K562 (cell line): ENCODE data around the gene TSPOAP1. TPM values are rescaled to one million over a fixed set of nuclear protein-coding genes. Genes with fewer than 3 reads are reported as not detected.

Experiments used
- HDAC8 ChIP-seq: fragments of 450-650 bp; IDR thresholded peaks from 2 replicates; pipeline ENCODE4 v1.6.1; 2016; ENCODE audit warnings: mild to moderate bottlenecking, missing genetic modification characterization, moderate library complexity, missing compliant biosample characterization
- JUNB ChIP-seq: fragments of 450-650 bp; formaldehyde crosslinking; conservative IDR thresholded peaks from 2 replicates; pipeline ENCODE4 v1.4.0; 2020; ENCODE audit warnings: mild to moderate bottlenecking
- L3MBTL2 ChIP-seq: fragments of 450-650 bp; IDR thresholded peaks from 2 replicates; pipeline ENCODE4 v1.6.1; 2016; ENCODE audit warnings: mild to moderate bottlenecking, moderate library complexity
- ZNF384 ChIP-seq: IDR thresholded peaks from 2 replicates; pipeline ENCODE4 v1.6.1; 2012; ENCODE audit warnings: low read depth, low read length, improper control_type of control experiment
- polyA plus RNA-seq, 8 experiments: library from polyadenylated mRNA; depleted of rRNA in 4 of 8; stranded (reverse) in 5 of 8; unstranded in 3 of 8; fragments of >200 nt; fragmentation: Nextera tagmentation in 2 of 8; fragmentation: Illumina TruSeq in 1 of 8; extraction: Ambion mirVana in 2 of 8; extraction: Trizol in 1 of 8; gene quantifications; 2 replicates each; pipeline versions ENCODE4 v1.2.1 to v1.2.3, GENCODE V29; 2011 to 2014; ENCODE audit warnings: inconsistent platforms in 1 of 8, missing spikeins in 1 of 8
- total RNA-seq, 7 experiments: library from RNA; depleted of rRNA in 6 of 7; stranded (reverse); fragments of >200 nt in 6 of 7; fragmentation: Illumina TruSeq in 2 of 7; extraction: Trizol in 2 of 7; gene quantifications; 2 replicates each; pipeline versions ENCODE4 v1.2.1 to v1.2.3, GENCODE V29; 2011 to 2021; ENCODE audit warnings: low replicate concordance in 1 of 7
- TF ChIP-seq, protein P1 (sequence below), 2 experiments: fragments of 450-650 bp in 1 of 2; sonication (generic) in 1 of 2; formaldehyde crosslinking in 1 of 2; IDR thresholded peaks; 2 replicates each; pipeline versions ENCODE4 v1.7.1 to v1.9.0; 2016 to 2022; ENCODE audit warnings: inconsistent platforms in 1 of 2, mild to moderate bottlenecking in 1 of 2, missing genetic modification reagents in 1 of 2
- TF ChIP-seq, protein P2 (sequence below): fragments of 250-450 bp; sonication (Bioruptor Pico); IDR thresholded peaks from 2 replicates; pipeline ENCODE4 v1.8.0; 2022; ENCODE audit warnings: inconsistent platforms
- TF ChIP-seq, protein P3 (sequence below): sonication (generic); formaldehyde crosslinking; IDR thresholded peaks from 2 replicates; pipeline ENCODE4 v1.8.1; 2022; ENCODE audit warnings: missing genetic modification reagents
- TF ChIP-seq, protein P4 (sequence below): sonication (generic); formaldehyde crosslinking; IDR thresholded peaks from 2 replicates; pipeline ENCODE4 v1.8.0; 2022; ENCODE audit warnings: missing genetic modification reagents, mild to moderate bottlenecking, borderline replicate concordance
- TF ChIP-seq, protein P5 (sequence below): IDR thresholded peaks from 3 replicates; pipeline ENCODE4 v1.6.1; 2011; ENCODE audit warnings: borderline replicate concordance, mild to moderate bottlenecking, moderate library complexity; ENCODE audit not compliant: insufficient read length; ENCODE audit errors: extremely low read depth

The TSPOAP1 gene
- total and polyA plus RNA-seq, 9 of the 15 experiments (the other 6 are each of a cell fraction or from before 2014, with no cell fraction given): 0.87 to 3.9 (median 1.8) TPM; not detected in 2

DNA sequence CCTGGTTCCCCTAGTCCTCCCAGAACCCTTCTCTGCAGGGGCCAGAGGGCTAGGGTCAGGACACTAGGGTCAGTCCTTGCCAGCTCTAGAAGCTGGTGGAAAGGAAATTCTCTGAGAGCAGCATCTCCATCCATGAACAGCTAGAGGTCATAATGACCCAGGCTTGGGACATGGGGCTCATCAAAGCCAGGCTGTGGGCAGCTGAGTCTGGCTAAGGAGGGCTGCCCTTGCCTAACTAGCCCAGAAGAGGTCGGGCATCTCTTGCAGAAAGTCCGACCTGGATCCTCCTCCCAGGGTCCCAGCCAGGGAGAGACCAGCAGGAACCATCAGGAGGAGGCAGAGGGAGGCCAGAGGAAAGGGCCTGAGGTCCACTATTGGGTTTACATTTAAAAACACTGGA is 52.2 kb downstream of the TSPOAP1 start (continued):
- TF ChIP-seq, protein P1, sequence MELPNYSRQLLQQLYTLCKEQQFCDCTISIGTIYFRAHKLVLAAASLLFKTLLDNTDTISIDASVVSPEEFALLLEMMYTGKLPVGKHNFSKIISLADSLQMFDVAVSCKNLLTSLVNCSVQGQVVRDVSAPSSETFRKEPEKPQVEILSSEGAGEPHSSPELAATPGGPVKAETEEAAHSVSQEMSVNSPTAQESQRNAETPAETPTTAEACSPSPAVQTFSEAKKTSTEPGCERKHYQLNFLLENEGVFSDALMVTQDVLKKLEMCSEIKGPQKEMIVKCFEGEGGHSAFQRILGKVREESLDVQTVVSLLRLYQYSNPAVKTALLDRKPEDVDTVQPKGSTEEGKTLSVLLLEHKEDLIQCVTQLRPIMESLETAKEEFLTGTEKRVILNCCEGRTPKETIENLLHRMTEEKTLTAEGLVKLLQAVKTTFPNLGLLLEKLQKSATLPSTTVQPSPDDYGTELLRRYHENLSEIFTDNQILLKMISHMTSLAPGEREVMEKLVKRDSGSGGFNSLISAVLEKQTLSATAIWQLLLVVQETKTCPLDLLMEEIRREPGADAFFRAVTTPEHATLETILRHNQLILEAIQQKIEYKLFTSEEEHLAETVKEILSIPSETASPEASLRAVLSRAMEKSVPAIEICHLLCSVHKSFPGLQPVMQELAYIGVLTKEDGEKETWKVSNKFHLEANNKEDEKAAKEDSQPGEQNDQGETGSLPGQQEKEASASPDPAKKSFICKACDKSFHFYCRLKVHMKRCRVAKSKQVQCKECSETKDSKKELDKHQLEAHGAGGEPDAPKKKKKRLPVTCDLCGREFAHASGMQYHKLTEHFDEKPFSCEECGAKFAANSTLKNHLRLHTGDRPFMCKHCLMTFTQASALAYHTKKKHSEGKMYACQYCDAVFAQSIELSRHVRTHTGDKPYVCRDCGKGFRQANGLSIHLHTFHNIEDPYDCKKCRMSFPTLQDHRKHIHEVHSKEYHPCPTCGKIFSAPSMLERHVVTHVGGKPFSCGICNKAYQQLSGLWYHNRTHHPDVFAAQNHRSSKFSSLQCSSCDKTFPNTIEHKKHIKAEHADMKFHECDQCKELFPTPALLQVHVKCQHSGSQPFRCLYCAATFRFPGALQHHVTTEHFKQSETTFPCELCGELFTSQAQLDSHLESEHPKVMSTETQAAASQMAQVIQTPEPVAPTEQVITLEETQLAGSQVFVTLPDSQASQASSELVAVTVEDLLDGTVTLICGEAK (IDR thresholded peaks at IDR 0.05): no peak
- TF ChIP-seq, protein P1 (CRISPR knock-in tag; IDR thresholded peaks at IDR 0.05): no peak
- TF ChIP-seq, protein P2, sequence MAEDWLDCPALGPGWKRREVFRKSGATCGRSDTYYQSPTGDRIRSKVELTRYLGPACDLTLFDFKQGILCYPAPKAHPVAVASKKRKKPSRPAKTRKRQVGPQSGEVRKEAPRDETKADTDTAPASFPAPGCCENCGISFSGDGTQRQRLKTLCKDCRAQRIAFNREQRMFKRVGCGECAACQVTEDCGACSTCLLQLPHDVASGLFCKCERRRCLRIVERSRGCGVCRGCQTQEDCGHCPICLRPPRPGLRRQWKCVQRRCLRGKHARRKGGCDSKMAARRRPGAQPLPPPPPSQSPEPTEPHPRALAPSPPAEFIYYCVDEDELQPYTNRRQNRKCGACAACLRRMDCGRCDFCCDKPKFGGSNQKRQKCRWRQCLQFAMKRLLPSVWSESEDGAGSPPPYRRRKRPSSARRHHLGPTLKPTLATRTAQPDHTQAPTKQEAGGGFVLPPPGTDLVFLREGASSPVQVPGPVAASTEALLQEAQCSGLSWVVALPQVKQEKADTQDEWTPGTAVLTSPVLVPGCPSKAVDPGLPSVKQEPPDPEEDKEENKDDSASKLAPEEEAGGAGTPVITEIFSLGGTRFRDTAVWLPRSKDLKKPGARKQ (CRISPR knock-in tag): no peak
- TF ChIP-seq JUNB: no peak
- TF ChIP-seq, protein P3, sequence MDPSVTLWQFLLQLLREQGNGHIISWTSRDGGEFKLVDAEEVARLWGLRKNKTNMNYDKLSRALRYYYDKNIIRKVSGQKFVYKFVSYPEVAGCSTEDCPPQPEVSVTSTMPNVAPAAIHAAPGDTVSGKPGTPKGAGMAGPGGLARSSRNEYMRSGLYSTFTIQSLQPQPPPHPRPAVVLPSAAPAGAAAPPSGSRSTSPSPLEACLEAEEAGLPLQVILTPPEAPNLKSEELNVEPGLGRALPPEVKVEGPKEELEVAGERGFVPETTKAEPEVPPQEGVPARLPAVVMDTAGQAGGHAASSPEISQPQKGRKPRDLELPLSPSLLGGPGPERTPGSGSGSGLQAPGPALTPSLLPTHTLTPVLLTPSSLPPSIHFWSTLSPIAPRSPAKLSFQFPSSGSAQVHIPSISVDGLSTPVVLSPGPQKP: no peak
- TF ChIP-seq, protein P4, sequence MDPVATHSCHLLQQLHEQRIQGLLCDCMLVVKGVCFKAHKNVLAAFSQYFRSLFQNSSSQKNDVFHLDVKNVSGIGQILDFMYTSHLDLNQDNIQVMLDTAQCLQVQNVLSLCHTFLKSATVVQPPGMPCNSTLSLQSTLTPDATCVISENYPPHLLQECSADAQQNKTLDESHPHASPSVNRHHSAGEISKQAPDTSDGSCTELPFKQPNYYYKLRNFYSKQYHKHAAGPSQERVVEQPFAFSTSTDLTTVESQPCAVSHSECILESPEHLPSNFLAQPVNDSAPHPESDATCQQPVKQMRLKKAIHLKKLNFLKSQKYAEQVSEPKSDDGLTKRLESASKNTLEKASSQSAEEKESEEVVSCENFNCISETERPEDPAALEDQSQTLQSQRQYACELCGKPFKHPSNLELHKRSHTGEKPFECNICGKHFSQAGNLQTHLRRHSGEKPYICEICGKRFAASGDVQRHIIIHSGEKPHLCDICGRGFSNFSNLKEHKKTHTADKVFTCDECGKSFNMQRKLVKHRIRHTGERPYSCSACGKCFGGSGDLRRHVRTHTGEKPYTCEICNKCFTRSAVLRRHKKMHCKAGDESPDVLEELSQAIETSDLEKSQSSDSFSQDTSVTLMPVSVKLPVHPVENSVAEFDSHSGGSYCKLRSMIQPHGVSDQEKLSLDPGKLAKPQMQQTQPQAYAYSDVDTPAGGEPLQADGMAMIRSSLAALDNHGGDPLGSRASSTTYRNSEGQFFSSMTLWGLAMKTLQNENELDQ (CRISPR knock-in tag): no peak
- no peak for TF ChIP-seq HDAC8
- no peak for TF ChIP-seq ZNF384
- TF ChIP-seq, protein P5, sequence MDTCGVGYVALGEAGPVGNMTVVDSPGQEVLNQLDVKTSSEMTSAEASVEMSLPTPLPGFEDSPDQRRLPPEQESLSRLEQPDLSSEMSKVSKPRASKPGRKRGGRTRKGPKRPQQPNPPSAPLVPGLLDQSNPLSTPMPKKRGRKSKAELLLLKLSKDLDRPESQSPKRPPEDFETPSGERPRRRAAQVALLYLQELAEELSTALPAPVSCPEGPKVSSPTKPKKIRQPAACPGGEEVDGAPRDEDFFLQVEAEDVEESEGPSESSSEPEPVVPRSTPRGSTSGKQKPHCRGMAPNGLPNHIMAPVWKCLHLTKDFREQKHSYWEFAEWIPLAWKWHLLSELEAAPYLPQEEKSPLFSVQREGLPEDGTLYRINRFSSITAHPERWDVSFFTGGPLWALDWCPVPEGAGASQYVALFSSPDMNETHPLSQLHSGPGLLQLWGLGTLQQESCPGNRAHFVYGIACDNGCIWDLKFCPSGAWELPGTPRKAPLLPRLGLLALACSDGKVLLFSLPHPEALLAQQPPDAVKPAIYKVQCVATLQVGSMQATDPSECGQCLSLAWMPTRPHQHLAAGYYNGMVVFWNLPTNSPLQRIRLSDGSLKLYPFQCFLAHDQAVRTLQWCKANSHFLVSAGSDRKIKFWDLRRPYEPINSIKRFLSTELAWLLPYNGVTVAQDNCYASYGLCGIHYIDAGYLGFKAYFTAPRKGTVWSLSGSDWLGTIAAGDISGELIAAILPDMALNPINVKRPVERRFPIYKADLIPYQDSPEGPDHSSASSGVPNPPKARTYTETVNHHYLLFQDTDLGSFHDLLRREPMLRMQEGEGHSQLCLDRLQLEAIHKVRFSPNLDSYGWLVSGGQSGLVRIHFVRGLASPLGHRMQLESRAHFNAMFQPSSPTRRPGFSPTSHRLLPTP: no peak
- TF ChIP-seq L3MBTL2: no peak
